Measurements from ENCODE around the gene UPF1. TPM values are rescaled to one million over a fixed set of nuclear protein-coding genes. Genes with fewer than 3 reads are reported as not detected.
"Not testable (repeated sequence)": the region's sequence is repeated elsewhere in the genome, so short reads cannot be mapped to it uniquely, and the experiment has no call there.

Gene UPF1
- total RNA-seq, 1 donor from 2014 or later: 76.5 TPM

DNA sequence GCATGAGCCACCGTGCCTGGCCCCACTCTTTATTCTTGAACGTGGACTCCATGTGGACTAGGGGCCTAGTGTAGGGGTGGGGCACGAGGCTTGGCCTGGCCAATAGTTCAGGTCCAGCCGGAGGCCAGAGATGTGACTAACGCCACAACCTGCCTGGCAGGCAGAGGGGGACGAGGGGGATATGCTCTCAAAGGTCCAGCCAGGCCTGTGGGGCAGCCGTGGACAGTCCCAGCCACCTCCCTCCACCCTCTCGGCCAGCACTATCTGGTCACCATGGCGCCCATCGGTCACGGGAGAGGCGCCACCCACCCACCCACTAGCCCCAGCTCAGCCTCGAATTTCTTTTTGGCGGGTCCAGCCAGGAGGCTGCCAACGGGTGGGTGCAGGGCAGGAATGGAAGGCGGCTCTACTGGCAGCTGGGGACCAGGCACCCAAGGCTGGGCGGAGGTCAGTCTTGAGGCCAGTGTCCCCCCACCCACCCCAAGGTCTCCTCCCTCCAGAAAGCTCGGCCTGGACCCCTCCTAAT lies 66.4 kb downstream of the UPF1 start:
- DNase-seq (ENCODE audit: extremely low spot score, unreplicated experiment): no peak
- Mint-ChIP-seq H3K9me3 (no peaks in the 10 kb centered on the region), H3K27ac (no peak overlapping the region), H3K4me3 (peak overlapping the region; percentile 89), H3K27me3 (peaks cover 6% of the 10 kb centered on the region), H3K4me1 (ENCODE audit: unreplicated experiment) (peaks cover 5% of the 10 kb centered on the region), H3K36me3 (no peaks in the 10 kb centered on the region)
- TF ChIP-seq, protein P1, sequence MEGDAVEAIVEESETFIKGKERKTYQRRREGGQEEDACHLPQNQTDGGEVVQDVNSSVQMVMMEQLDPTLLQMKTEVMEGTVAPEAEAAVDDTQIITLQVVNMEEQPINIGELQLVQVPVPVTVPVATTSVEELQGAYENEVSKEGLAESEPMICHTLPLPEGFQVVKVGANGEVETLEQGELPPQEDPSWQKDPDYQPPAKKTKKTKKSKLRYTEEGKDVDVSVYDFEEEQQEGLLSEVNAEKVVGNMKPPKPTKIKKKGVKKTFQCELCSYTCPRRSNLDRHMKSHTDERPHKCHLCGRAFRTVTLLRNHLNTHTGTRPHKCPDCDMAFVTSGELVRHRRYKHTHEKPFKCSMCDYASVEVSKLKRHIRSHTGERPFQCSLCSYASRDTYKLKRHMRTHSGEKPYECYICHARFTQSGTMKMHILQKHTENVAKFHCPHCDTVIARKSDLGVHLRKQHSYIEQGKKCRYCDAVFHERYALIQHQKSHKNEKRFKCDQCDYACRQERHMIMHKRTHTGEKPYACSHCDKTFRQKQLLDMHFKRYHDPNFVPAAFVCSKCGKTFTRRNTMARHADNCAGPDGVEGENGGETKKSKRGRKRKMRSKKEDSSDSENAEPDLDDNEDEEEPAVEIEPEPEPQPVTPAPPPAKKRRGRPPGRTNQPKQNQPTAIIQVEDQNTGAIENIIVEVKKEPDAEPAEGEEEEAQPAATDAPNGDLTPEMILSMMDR (conservative IDR thresholded peaks at IDR 0.05): no peak

DNA sequence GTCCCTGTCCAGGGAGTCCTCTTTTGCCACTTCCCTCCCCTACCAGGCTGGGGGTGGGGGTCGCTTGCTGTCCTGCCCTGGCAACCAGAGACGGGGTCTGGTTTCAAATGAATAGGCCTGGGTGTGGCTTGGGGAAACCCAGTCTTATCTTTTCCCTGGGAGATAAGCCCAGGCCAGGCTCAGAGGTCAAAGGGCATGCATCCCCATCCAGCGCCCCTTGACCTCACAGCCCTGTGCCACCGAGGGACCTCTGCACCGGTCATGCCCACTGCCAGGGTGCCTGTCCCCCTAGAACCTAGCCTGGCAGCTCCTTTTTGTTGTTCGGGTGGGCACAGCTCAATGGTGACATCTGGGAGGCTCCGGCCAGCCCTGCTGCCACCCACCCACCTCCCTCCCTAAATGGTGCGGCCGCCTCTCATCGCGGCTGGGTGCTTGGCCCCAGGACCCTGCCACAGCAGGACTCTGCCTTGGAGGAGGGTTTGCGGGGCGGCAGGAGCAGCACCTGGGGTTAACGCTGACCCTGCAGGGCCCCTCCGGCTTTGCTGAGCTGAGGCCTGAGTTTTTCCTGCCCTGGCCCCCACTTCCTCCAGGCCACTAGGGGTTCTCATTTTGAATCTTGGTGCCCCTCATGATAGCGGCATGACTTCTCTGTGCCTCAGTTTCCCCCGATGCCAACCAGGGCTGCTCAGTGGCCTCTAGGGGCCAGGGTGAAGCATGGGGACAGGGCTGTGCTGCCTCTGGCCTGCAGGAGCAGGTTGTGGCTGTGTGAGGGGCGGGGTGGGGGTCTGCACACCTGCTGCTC lies 67.0 kb downstream of the UPF1 start:
- TF ChIP-seq, protein P1 (conservative IDR thresholded peaks at IDR 0.05): no peak
- no peak overlapping the region for H3K4me3 Mint-ChIP-seq
- no peaks in the 10 kb centered on the region for H3K36me3 Mint-ChIP-seq
- H3K9me3 Mint-ChIP-seq: no peaks in the 10 kb centered on the region
- H3K27ac Mint-ChIP-seq: no peak overlapping the region
- no peak for DNase-seq (ENCODE audit: extremely low spot score, unreplicated experiment)
- H3K27me3 Mint-ChIP-seq: peaks cover 6% of the 10 kb centered on the region
- peaks cover 5% of the 10 kb centered on the region for H3K4me1 Mint-ChIP-seq (ENCODE audit: unreplicated experiment)

DNA sequence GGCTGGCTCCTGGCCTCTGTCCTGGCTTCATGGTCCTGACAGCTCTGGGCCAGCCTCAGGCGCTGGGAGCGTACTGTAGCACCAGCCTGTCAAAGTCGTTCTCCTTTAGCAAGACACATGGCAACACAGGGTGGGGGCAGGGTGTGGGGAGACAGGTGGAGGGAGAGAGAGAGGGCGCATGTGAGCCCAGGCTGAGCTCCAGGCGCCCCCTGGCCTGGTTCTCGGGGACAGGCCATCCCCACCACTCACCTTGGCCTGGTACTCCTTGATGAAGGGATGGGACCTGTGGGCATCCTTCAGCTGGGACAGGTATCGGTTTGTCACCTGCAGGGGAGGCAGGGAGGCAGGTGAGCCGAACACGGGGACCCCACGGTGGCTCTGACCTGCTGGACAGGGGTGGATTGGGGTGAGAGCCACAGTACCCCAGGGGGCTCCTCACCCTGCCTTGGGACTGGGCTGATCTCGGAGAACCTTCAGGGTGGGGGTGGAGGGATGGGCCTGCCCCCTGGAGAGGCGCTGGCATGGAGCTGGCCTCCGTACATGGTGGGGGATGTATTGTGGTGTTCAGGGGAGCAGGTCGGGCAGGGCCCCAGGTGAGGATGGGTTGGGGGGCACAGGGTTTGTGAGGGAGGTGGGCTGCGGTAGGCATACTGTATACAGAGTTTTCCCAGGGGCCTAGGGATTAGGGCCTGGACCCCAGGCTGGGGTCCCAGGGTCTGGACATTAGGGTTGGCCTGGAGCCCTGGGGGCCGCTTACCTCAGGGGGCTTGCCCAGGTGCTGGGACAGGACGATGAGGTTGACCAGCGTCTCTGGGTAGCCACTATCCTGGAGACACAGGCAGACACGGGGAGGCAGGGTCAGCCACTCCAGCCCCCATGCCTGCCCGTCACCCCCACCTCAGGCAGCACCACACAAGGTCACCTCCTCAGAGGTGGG lies 68.1 kb downstream of the UPF1 start:
- H3K4me1 Mint-ChIP-seq (ENCODE audit: unreplicated experiment): peaks cover 5% of the 10 kb centered on the region
- peaks cover 6% of the 10 kb centered on the region for H3K27me3 Mint-ChIP-seq
- peak; percentile 66 for DNase-seq (ENCODE audit: extremely low spot score, unreplicated experiment)

DNA sequence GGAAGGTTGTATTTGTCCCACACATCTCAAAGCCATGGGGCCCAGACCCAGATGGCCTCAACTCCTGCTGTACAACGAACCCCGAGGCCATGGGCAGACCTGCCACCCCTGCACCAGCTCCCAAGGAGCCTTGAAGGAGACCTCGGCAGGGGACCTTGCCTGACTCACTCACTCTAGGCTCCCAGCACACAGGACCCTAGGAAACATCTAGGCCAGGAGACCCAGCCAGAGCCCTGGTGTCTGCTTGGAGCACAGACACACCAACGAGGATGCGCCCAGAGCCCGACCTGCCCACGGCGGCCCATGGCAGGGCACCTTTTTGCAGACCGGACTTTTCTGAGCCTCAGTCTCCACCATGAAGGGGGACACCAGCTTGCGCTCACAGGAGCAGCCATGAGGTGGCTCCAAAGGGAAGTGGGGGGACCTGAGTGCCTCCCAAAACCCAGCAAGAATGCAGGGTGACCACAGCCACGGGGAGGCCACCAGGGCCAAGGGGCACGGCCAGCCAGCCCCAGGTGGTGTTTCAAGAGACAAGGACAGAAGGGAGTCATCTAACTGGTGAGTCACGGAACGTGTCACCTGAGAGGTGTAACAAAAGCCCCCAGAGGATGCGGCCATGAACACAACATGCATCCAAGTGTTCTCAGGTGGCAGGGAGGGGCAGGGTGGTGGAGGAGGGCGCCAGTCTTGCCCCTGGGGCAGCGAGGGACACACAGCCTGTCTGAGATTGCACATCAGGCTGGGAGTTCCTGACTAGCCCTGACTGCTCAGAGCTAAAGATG lies 69.1 kb downstream of the UPF1 start:
- H3K27ac Mint-ChIP-seq: no peak overlapping the region
- no peaks in the 10 kb centered on the region for H3K9me3 Mint-ChIP-seq
- no peaks in the 10 kb centered on the region for H3K36me3 Mint-ChIP-seq
- H3K4me3 Mint-ChIP-seq: no peak overlapping the region
- DNase-seq (ENCODE audit: extremely low spot score, unreplicated experiment): no peak
- peaks cover 6% of the 10 kb centered on the region for H3K27me3 Mint-ChIP-seq
- peaks cover 5% of the 10 kb centered on the region for H3K4me1 Mint-ChIP-seq (ENCODE audit: unreplicated experiment)
- TF ChIP-seq, protein P1 (conservative IDR thresholded peaks at IDR 0.05): no peak

More for the DNA sequence above, 68.1 kb downstream of the UPF1 start:
- TF ChIP-seq, protein P1 (conservative IDR thresholded peaks at IDR 0.05): no peak
- Mint-ChIP-seq H3K27ac (no peak overlapping the region), H3K36me3 (no peaks in the 10 kb centered on the region), H3K4me3 (no peak overlapping the region), H3K9me3 (no peaks in the 10 kb centered on the region)

DNA sequence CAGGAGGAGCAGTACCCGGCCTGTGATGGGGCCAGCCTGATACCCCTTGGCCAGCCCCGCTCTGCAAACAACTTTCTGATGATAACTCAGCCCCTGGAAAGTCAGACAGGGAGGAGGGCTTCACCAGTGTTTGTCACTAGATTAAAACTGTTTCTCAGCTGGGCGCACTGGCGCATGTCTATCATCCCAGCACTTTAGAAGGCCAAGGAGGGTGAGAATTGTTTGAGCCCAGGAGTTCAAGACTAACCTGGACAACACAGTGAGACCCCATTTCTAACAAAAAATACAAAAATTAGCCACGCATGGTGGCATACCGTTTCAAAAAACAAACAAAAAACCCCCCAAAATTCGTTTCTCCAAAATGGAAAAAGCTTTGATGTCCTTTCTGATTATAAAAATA lies 69.7 kb downstream of the UPF1 start:
- Mint-ChIP-seq H3K27me3 (peaks cover 4% of the 10 kb centered on the region), H3K27ac (no peak overlapping the region), H3K4me3 (no peak overlapping the region), H3K9me3 (no peaks in the 10 kb centered on the region), H3K4me1 (ENCODE audit: unreplicated experiment) (peaks cover 5% of the 10 kb centered on the region), H3K36me3 (no peaks in the 10 kb centered on the region)
- TF ChIP-seq, protein P1 (conservative IDR thresholded peaks at IDR 0.05): no peak
- no peak for DNase-seq (ENCODE audit: extremely low spot score, unreplicated experiment)

DNA sequence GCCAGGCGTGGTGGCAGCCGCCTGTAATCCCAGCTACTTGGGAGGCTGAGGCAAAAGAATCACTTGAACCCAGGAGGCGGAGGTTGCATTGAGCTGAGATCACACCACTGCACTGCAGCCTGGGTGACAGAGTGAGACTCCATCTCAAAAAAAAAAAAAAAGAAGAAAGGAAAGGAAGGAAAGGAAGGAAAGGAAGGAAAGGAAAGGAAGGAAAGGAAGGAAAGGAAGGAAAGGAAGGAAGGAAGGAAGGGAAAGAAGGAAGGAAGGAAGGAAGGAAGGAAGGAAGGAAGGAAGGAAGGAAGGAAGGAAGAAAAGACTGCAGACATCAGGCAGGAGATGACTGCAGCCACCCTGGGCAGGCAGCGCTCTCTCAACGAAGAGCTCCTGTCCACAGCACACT lies 70.8 kb downstream of the UPF1 start:
- H3K27me3 Mint-ChIP-seq; H3K4me1 Mint-ChIP-seq (ENCODE audit: unreplicated experiment); H3K4me3 Mint-ChIP-seq; H3K36me3 Mint-ChIP-seq; H3K9me3 Mint-ChIP-seq; H3K27ac Mint-ChIP-seq; DNase-seq (ENCODE audit: extremely low spot score, unreplicated experiment): not testable (repeated sequence)

Data from type B pancreatic cell (in vitro differentiated cells).